Gastrocnemius medialis (tissue), 4 donors: ENCODE measurements around the gene NTM.

Experiments used
- POLR2A ChIP-seq, 2 donors: fragments of 450-650 bp; IDR thresholded peaks; one replicate each; pipeline ENCODE4 v1.6.1; 2017; ENCODE audit warnings: antibody characterized with exemption in 2 of 2, mild to moderate bottlenecking in 2 of 2, moderate library complexity in 2 of 2
- TF ChIP-seq, protein P1 (sequence below), 5 experiments: fragments of 450-650 bp in 3 of 5; fragments of 200-600 bp in 2 of 5; sonication (generic) in 2 of 5; IDR thresholded peaks in 4 of 5; conservative IDR thresholded peaks in 1 of 5; 1 replicate in 4 of 5; 2 replicates in 1 of 5; pipeline ENCODE4 v1.5.1; 2016 to 2019; ENCODE audit warnings: antibody characterized with exemption in 5 of 5, mild to moderate bottlenecking in 3 of 5, moderate library complexity in 3 of 5

DNA sequence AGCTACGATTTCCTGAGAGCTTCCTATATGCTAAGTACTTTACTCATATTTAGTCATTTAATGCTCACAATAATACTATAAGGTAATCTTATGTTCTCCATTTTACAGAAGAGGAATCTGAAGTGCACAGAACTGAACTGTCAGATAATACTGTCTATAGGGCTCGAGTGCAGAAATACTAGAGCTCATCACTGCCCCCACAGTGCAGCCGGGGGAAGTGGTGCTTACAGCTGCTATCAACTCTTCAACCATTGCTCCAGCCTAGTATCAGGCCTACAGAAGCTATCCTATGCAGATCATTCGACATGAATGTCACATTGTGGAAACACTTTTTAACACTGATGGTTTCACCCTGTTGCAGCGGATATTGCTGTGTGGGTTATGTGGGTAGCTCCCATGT lies 929.9 kb downstream of the NTM start:
- TF ChIP-seq, protein P1, sequence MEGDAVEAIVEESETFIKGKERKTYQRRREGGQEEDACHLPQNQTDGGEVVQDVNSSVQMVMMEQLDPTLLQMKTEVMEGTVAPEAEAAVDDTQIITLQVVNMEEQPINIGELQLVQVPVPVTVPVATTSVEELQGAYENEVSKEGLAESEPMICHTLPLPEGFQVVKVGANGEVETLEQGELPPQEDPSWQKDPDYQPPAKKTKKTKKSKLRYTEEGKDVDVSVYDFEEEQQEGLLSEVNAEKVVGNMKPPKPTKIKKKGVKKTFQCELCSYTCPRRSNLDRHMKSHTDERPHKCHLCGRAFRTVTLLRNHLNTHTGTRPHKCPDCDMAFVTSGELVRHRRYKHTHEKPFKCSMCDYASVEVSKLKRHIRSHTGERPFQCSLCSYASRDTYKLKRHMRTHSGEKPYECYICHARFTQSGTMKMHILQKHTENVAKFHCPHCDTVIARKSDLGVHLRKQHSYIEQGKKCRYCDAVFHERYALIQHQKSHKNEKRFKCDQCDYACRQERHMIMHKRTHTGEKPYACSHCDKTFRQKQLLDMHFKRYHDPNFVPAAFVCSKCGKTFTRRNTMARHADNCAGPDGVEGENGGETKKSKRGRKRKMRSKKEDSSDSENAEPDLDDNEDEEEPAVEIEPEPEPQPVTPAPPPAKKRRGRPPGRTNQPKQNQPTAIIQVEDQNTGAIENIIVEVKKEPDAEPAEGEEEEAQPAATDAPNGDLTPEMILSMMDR (IDR thresholded peaks at IDR 0.05 in 4 of 5, conservative IDR thresholded peaks at IDR 0.05 in 1 of 5) = no peak
- no peak for TF ChIP-seq POLR2A (IDR thresholded peaks at IDR 0.05)
